Activated naive CD4-positive, alpha-beta T cell treated with anti-CD3 and anti-CD28 coated beads for 36 hours (primary cell): ENCODE data around the gene NFYC. TPM values are rescaled to one million over a fixed set of nuclear protein-coding genes. Genes with fewer than 3 reads are reported as not detected.
A peak's percentile ranks its signal among the peaks of the same experiment; 100 is the strongest.

Source experiments
- CTCF ChIA-PET: fragments of 350-600 bp; sonication (Branson Sonifier 250); formaldehyde crosslinking; loops from one replicate; lab custom pipeline; 2021; ENCODE audit warnings: antibody characterized with exemption; lab: Charles Lee
- DNase-seq: peaks from one replicate; pipeline ENCODE4 v3.0.0-alpha.2; 2020
- H3K27ac Mint-ChIP-seq: one replicate; pipeline ENCODE4 v1.8.0; 2021; ENCODE audit warnings: mild to moderate bottlenecking, mixed read lengths
- H3K27me3 Mint-ChIP-seq: one replicate; pipeline ENCODE4 v1.8.0; 2021; ENCODE audit warnings: low read depth, mixed read lengths
- H3K36me3 Mint-ChIP-seq: one replicate; pipeline ENCODE4 v1.8.0; 2021; ENCODE audit warnings: low read depth, mixed read lengths
- H3K4me1 Mint-ChIP-seq: one replicate; pipeline ENCODE4 v1.8.0; 2021; ENCODE audit warnings: low read depth, mixed read lengths
- H3K4me3 Mint-ChIP-seq: one replicate; pipeline ENCODE4 v1.8.0; 2021; ENCODE audit warnings: mild to moderate bottlenecking, moderate library complexity, mixed read lengths
- H3K9me3 Mint-ChIP-seq: one replicate; pipeline ENCODE4 v1.8.0; 2021; ENCODE audit warnings: mixed read lengths
- intact Hi-C: fragments of 100-400 bp; cut with micrococcal nuclease; formaldehyde crosslinking; loops from one replicate; pipeline ENCODE4 v1.15.1; 2023
- total RNA-seq, 2 experiments: library from RNA; stranded (reverse); gene quantifications; one replicate each; pipeline ENCODE4 v1.2.3, GENCODE V29; 2021

The NFYC gene
- total RNA-seq, 2 experiments from 2014 or later = 53.5 to 63.1 TPM

- no peaks in the 10 kb centered on the region for H3K27me3 Mint-ChIP-seq
- H3K27ac Mint-ChIP-seq = peak overlapping the region; percentile 33
- intact Hi-C loops = loop anchor here (2.0 to 5.0 kb wide), 2 partner anchors 143 to 158 kb away; no protein-coding TSS in a partner anchor
- CTCF ChIA-PET = interaction anchor here (0.6 to 11.1 kb wide), 4 partner anchors 47 to 182 kb away, joined by 3 to 115 read pairs (median 4); no protein-coding TSS in a partner anchor
- no peak overlapping the region for H3K4me3 Mint-ChIP-seq
- no peaks in the 10 kb centered on the region for H3K4me1 Mint-ChIP-seq
- H3K36me3 Mint-ChIP-seq = peaks cover 25% of the 10 kb centered on the region
- no peaks in the 10 kb centered on the region for H3K9me3 Mint-ChIP-seq
- no peak for DNase-seq
Measured at GRCh38 chr1:40770296-40771070, 79.0 kb downstream of the NFYC start.

- H3K4me1 Mint-ChIP-seq = no peaks in the 10 kb centered on the region
- intact Hi-C loops = loop anchor here (5.0 kb wide), 1 partner anchor 145 kb away; no protein-coding TSS in a partner anchor
- H3K4me3 Mint-ChIP-seq = no peak overlapping the region
- peak overlapping the region; percentile 15 for H3K27ac Mint-ChIP-seq
- peaks cover 29% of the 10 kb centered on the region for H3K36me3 Mint-ChIP-seq
- H3K27me3 Mint-ChIP-seq = no peaks in the 10 kb centered on the region
- H3K9me3 Mint-ChIP-seq = peaks cover 1% of the 10 kb centered on the region
- DNase-seq = no peak
- CTCF ChIA-PET = interaction anchor here (0.5 to 11.1 kb wide), 14 partner anchors 7 to 185 kb away, joined by 3 to 115 read pairs (median 6); no protein-coding TSS in a partner anchor
Measured at GRCh38 chr1:40772146-40772955, 80.8 kb downstream of the NFYC start.

GRCh38 chr1:40773748-40774265, 82.3 kb downstream of the NFYC start:
- Mint-ChIP-seq H3K27ac (no peak overlapping the region), H3K36me3 (peaks cover 30% of the 10 kb centered on the region), H3K9me3 (peaks cover 2% of the 10 kb centered on the region), H3K27me3 (no peaks in the 10 kb centered on the region), H3K4me1 (no peaks in the 10 kb centered on the region), H3K4me3 (no peak overlapping the region)
- CTCF ChIA-PET = interaction anchor here (0.6 to 11.1 kb wide), 40 partner anchors 9 to 1652 kb away, joined by 3 to 115 read pairs (median 6); partner anchors contain the start of genes KCNQ4 and NFYC
- intact Hi-C loops = loop anchor here (1.0 to 5.0 kb wide), 4 partner anchors 67 to 178 kb away; no protein-coding TSS in a partner anchor
- DNase-seq = no peak

- H3K4me3 Mint-ChIP-seq = no peak overlapping the region
- H3K36me3 Mint-ChIP-seq = peaks cover 26% of the 10 kb centered on the region
- no peaks in the 10 kb centered on the region for H3K27me3 Mint-ChIP-seq
- H3K27ac Mint-ChIP-seq = no peak overlapping the region
- no peaks in the 10 kb centered on the region for H3K4me1 Mint-ChIP-seq
- DNase-seq = peak; percentile 79
- CTCF ChIA-PET = interaction anchor here (0.6 to 11.1 kb wide), 45 partner anchors 8 to 1651 kb away, joined by 3 to 115 read pairs (median 6); partner anchors contain the start of genes KCNQ4 and NFYC
- intact Hi-C loops = loop anchor here (1.0 to 5.0 kb wide), 4 partner anchors 66 to 178 kb away; no protein-coding TSS in a partner anchor
- peaks cover 2% of the 10 kb centered on the region for H3K9me3 Mint-ChIP-seq
Measured at GRCh38 chr1:40774266-40774998, 82.9 kb downstream of the NFYC start.

- DNase-seq = no peak
- Mint-ChIP-seq H3K4me1 (no peaks in the 10 kb centered on the region), H3K36me3 (peaks cover 16% of the 10 kb centered on the region), H3K27ac (no peak overlapping the region), H3K4me3 (no peak overlapping the region), H3K27me3 (no peaks in the 10 kb centered on the region), H3K9me3 (peaks cover 2% of the 10 kb centered on the region)
- intact Hi-C loops = no loop called here
- CTCF ChIA-PET = interaction anchor here (1.1 to 11.1 kb wide), 6 partner anchors 11 to 175 kb away, joined by 3 to 115 read pairs (median 38); no protein-coding TSS in a partner anchor
Measured at GRCh38 chr1:40776236-40777072, 85.0 kb downstream of the NFYC start.

DNA sequence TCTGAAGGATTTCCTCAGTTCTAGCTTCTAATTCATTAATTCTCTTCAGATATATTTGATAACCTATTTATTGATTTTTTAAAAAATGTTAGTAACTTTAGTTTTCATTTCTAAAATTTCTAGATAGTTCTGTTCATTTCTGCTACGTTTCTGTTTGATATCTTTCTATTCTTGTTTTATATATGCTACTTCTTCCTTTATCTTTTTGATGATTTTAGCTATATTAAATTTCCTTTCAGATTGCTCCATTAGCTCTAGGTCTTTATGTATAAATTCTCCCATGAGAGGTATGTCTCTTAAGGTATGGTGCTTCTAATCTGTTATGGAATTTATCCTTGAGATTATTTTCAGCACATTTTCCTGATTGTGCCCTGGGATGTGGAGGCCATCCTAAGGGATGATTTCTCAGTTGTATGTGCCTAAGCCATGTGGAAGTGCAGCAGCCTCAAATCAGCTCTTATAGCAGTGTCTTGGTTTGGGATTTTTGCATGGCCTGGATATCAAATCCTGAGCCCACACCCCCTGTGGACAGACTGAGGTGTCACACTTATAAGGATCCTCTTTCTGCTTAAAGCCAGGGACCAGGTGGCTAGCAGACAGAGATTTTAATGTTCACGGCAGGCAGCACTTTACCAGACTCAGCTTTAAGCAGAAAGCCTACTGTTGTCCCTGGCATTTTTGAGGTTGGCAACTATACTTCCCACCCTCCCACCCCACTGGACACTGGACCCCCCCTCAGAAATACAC, 85.9 kb downstream of the NFYC start:
- no peak overlapping the region for H3K27ac Mint-ChIP-seq
- H3K9me3 Mint-ChIP-seq = peaks cover 2% of the 10 kb centered on the region
- H3K27me3 Mint-ChIP-seq = no peaks in the 10 kb centered on the region
- H3K36me3 Mint-ChIP-seq = peaks cover 16% of the 10 kb centered on the region
- no peak overlapping the region for H3K4me3 Mint-ChIP-seq
- no peak for DNase-seq
- CTCF ChIA-PET = interaction anchor here (6.0 to 11.1 kb wide), 3 partner anchors 12 to 174 kb away, joined by 47 to 115 read pairs (median 95); no protein-coding TSS in a partner anchor
- intact Hi-C loops = no loop called here
- no peaks in the 10 kb centered on the region for H3K4me1 Mint-ChIP-seq

DNA sequence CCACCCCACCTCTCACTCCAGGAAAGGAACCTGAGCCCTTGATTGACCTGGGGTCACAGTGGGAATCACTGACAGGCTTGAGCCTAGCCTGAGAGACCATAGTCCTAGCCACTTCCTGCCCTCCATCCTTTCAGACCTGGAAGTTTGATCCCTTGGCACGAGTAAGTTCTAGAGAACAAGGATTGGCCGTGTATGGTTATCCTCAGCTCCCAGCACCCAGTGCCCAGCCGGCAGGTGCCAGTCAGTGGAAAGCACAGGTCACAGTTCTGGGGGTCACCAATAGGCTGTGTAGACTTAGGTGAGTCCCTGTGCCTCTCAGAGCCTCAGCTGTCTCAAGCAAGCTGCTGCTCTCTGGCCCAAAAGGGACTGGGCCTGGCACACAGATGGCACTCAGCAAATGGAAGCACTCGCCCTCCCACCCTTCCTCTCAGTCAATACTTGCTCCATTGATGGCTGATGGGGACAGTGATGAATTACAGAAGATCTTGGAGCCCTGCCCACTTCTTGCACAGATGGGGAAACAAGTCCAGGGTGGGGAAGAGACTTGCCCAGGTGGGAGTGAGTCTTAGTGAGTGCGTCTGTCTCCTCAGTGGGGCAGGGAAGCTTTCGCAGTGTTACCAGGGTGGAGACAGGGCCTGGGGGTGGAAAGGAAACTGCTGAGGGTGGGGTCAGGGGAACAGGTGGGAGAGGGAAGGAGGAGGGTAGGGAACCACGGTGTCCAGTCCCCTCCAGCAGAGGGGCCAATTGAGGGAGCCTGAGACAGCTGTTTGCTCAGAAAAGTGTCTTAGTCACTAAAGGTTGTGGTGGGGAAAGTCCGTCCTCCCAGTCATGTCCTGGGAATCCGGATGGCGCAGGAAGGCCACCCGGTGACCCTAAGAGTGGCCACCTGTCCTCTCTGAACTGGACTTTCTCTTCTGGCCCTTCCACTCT, 89.4 kb downstream of the NFYC start:
- intact Hi-C loops = no loop called here
- peaks cover 15% of the 10 kb centered on the region for H3K36me3 Mint-ChIP-seq
- CTCF ChIA-PET = interaction anchor here (0.6 to 11.1 kb wide), 4 partner anchors 7 to 172 kb away, joined by 3 to 115 read pairs (median 6); no protein-coding TSS in a partner anchor

DNA sequence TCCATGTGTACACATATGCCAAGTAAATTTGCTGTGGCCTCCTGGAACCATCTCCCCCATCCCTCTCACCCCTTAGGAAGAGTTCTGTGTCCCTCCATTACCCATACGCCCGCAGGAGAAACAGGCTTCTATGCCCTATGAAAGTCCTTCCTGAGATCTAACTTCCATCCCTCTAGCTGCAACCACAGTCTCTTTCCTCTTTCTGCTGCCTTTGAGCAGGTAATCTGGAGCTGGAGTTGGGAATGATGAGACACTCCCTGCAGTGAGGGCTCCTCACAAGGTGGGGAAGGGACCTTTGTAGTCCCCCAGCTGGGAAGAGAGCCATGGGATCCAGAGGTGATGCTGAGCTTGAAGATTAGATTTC, 90.1 kb downstream of the NFYC start:
- Mint-ChIP-seq H3K4me3 (no peak overlapping the region), H3K9me3 (peaks cover 2% of the 10 kb centered on the region), H3K27ac (no peak overlapping the region), H3K27me3 (peaks cover 15% of the 10 kb centered on the region), H3K36me3 (peaks cover 10% of the 10 kb centered on the region), H3K4me1 (peaks cover 7% of the 10 kb centered on the region)
- intact Hi-C loops = no loop called here
- CTCF ChIA-PET = interaction anchor here (0.6 to 2.1 kb wide), 2 partner anchors 8 to 167 kb away, joined by 3 to 10 read pairs; no protein-coding TSS in a partner anchor
- DNase-seq = no peak

More for the DNA sequence above, 89.4 kb downstream of the NFYC start:
- H3K4me1 Mint-ChIP-seq = peaks cover 7% of the 10 kb centered on the region
- no peak overlapping the region for H3K4me3 Mint-ChIP-seq
- H3K27me3 Mint-ChIP-seq = peaks cover 15% of the 10 kb centered on the region
- no peak for DNase-seq
- H3K27ac Mint-ChIP-seq = no peak overlapping the region
- peaks cover 2% of the 10 kb centered on the region for H3K9me3 Mint-ChIP-seq

- Mint-ChIP-seq H3K36me3 (peaks cover 4% of the 10 kb centered on the region), H3K4me3 (peak overlapping the region; percentile 60), H3K4me1 (peaks cover 7% of the 10 kb centered on the region), H3K9me3 (no peaks in the 10 kb centered on the region), H3K27me3 (peaks cover 15% of the 10 kb centered on the region), H3K27ac (no peak overlapping the region)
- intact Hi-C loops = no loop called here
- CTCF ChIA-PET = interaction anchor here (2.1 kb wide), 1 partner anchor 9 kb away, joined by 10 read pairs; no protein-coding TSS in a partner anchor
- no peak for DNase-seq
Measured at GRCh38 chr1:40782371-40782956, 91.0 kb downstream of the NFYC start.
